ENCODE measurements around the gene ALG12.

- peak; percentile 60 for TF ChIP-seq CTCF (IDR thresholded peaks at IDR 0.05; ENCODE audit: low read length)
- no peak for TF ChIP-seq EZH2 (IDR thresholded peaks at IDR 0.05; ENCODE audit: borderline replicate concordance, low read length)
These were observed 11.2 kb upstream of the ALG12 start for GRCh38 chr22:49929211-49929979.
